GM12878 (cell line): Measurements from ENCODE around the gene CMYA5. TPM values are rescaled to one million over a fixed set of nuclear protein-coding genes. Genes with fewer than 3 reads are reported as not detected.

Experiments used
- ATAC-seq: fragments of 200-7000 bp; cut with Tn5 transposase; 3 replicates; pipeline ENCODE4 v1.9.1; 2020; ENCODE audit warnings: mild to moderate bottlenecking, moderate library complexity
- BruUV-seq: library from RNA; stranded (reverse); fragments of 400-500 nt; replicated peaks from 2 replicates; lab custom pipeline; 2021; lab: Mats Ljungman, UMichigan
- CTCF ChIA-PET: fragments of 300-600 bp; sonication (Branson Sonifier 250); formaldehyde crosslinking; extraction: SDS; loops from one replicate; lab custom pipeline; 2021; ENCODE audit warnings: inconsistent platforms; lab: Yijun Ruan, JAX
- POLR2A ChIA-PET: fragments of 350-600 bp; formaldehyde crosslinking; extraction: SDS; loops from one replicate; lab custom pipeline; 2021; ENCODE audit warnings: inconsistent platforms; lab: Charles Lee
- RAD21 ChIA-PET: fragments of 300-600 bp; sonication (Branson Sonifier 250); formaldehyde crosslinking; loops from one replicate; lab custom pipeline; 2023; ENCODE audit warnings: antibody characterized with exemption; ENCODE audit not compliant: unreplicated experiment; lab: Charles Lee
- SMC1A ChIA-PET: fragments of 300-600 bp; sonication (Branson Sonifier 250); formaldehyde crosslinking; loops from one replicate; lab custom pipeline; 2023; ENCODE audit not compliant: unreplicated experiment, uncharacterized antibody; lab: Charles Lee
- DNase-seq: peaks from one replicate; pipeline ENCODE4 v3.0.0-alpha.2; 2011; ENCODE audit warnings: low read depth, low spot score
- FAIRE-seq: peaks from 3 replicates; lab custom pipeline; 2011; peaks lifted over from hg19 to GRCh38; lab: Jason Lieb, UNC
- H2AFZ ChIP-seq: 2 replicates; pipeline ENCODE4 v1.6.0; 2011; ENCODE audit warnings: low read depth, low read length, control low read depth; ENCODE audit not compliant: control insufficient read depth
- H3K27ac ChIP-seq: 2 replicates; pipeline ENCODE4 v1.5.1; 2011; ENCODE audit warnings: control low read depth; ENCODE audit not compliant: control insufficient read depth, insufficient read depth
- H3K27me3 ChIP-seq, 2 experiments: replicated peaks in 1 of 2; 2 replicates each; pipeline versions ENCODE4 v1.6.0 to v1.6.1; 2011; ENCODE audit warnings: low read length in 1 of 2; ENCODE audit not compliant: control insufficient read depth in 2 of 2, insufficient read depth in 2 of 2
- H3K36me3 ChIP-seq, 2 experiments: 2 replicates each; pipeline ENCODE4 v1.5.1; 2011; ENCODE audit warnings: low read length in 1 of 2; ENCODE audit not compliant: control insufficient read depth in 2 of 2, insufficient read depth in 2 of 2
- H3K4me1 ChIP-seq: 2 replicates; pipeline ENCODE4 v1.6.1; 2011; ENCODE audit warnings: mild to moderate bottlenecking, low read length, moderate library complexity, mixed read lengths; ENCODE audit not compliant: control insufficient read depth, insufficient read depth
- H3K4me2 ChIP-seq: 2 replicates; pipeline ENCODE4 v1.6.0; 2011; ENCODE audit warnings: control low read depth; ENCODE audit not compliant: control insufficient read depth, insufficient read depth
- H3K4me3 ChIP-seq: fragments of 200-600 bp; sonication (generic); 2 replicates; pipeline ENCODE4 v1.5.1; 2016
- H3K79me2 ChIP-seq: 2 replicates; pipeline ENCODE4 v1.6.0; 2011; ENCODE audit warnings: low read length; ENCODE audit not compliant: control insufficient read depth, insufficient read depth
- H3K9ac ChIP-seq: 2 replicates; pipeline ENCODE4 v1.8.0; 2011; ENCODE audit warnings: low read length, control low read depth, mixed read lengths; ENCODE audit not compliant: control insufficient read depth, insufficient read depth
- H3K9me3 ChIP-seq: replicated peaks from 3 replicates; pipeline ENCODE4 v1.5.1; 2011; ENCODE audit warnings: mild to moderate bottlenecking, low read length; ENCODE audit not compliant: control insufficient read depth, insufficient read depth
- H4K20me1 ChIP-seq: 2 replicates; pipeline ENCODE4 v1.6.0; 2011; ENCODE audit not compliant: control insufficient read depth, insufficient read depth
- ATF3 ChIP-seq: IDR thresholded peaks from 2 replicates; pipeline ENCODE4 v1.6.1; 2011; ENCODE audit warnings: low read depth, mild to moderate bottlenecking, low read length, moderate library complexity, borderline replicate concordance; ENCODE audit errors: extremely low read depth
- CBX5 ChIP-seq: sonication (generic); IDR thresholded peaks from 2 replicates; pipeline ENCODE4 v1.6.1; 2016; ENCODE audit warnings: low read depth, moderate library complexity, mild to moderate bottlenecking, inconsistent platforms
- CUX1 ChIP-seq: IDR thresholded peaks from 2 replicates; pipeline ENCODE4 v1.6.1; 2012; ENCODE audit warnings: improper control_type of control experiment, low read depth, low read length; ENCODE audit not compliant: insufficient replicate concordance
- PML ChIP-seq: IDR thresholded peaks from 2 replicates; pipeline ENCODE4 v1.6.1; 2012; ENCODE audit warnings: low read length, inconsistent platforms
- WGBS: methylation state at CpG from one replicate; pipeline ENCODE4 v1.1.6; 2016; ENCODE audit warnings: low lambda C conversion rate; ENCODE audit not compliant: insufficient replicate concordance, insufficient coverage; ENCODE audit errors: missing lambda C conversion rate; 5-methylcytosine and 5-hydroxymethylcytosine counted together
- in situ Hi-C: fragments of 300-500 bp; cut with MboI; formaldehyde crosslinking; loops from 9 replicates; pipeline ENCODE4 v1.14.3; 2018; ENCODE audit warnings: mixed read lengths
- intact Hi-C: fragments of 100-400 bp; cut with micrococcal nuclease; formaldehyde crosslinking; loops from one replicate; pipeline ENCODE4 v1.14.2; 2022; ENCODE audit not compliant: unreplicated experiment
- polyA plus RNA-seq, 11 experiments: library from polyadenylated mRNA; depleted of rRNA in 4 of 11; unstranded in 6 of 11; stranded (reverse) in 5 of 11; fragments of >200 nt; fragmentation: Nextera tagmentation in 4 of 11; fragmentation: Illumina TruSeq in 1 of 11; extraction: Ambion mirVana in 4 of 11; extraction: Trizol in 1 of 11; gene quantifications; 1 replicate in 1 of 11; 2 replicates in 10 of 11; pipeline versions ENCODE4 v1.2.1 to v1.2.3, GENCODE V29; 2011 to 2016; ENCODE audit warnings: inconsistent platforms in 2 of 11, missing spikeins in 2 of 11, low read depth in 1 of 11
- total RNA-seq, 4 experiments: library from RNA; depleted of rRNA in 3 of 4; stranded (reverse); fragments of >200 nt in 3 of 4; fragmentation: Illumina TruSeq in 1 of 4; extraction: Trizol in 1 of 4; gene quantifications; 2 replicates each; pipeline versions ENCODE4 v1.2.1 to v1.2.3, GENCODE V29; 2013 to 2021
- TF ChIP-seq, protein P1 (sequence below): fragments of 450-650 bp; IDR thresholded peaks from 2 replicates; pipeline ENCODE4 v1.6.1; 2017; ENCODE audit warnings: mild to moderate bottlenecking
- TF ChIP-seq, protein P2 (sequence below): fragments of 450-650 bp; formaldehyde crosslinking; IDR thresholded peaks from 2 replicates; pipeline ENCODE4 v1.5.0; 2022; ENCODE audit warnings: mild to moderate bottlenecking, missing genetic modification characterization
- TF ChIP-seq, protein P3 (sequence below): fragments of 450-650 bp; IDR thresholded peaks from 2 replicates; pipeline ENCODE4 v1.6.1; 2016; ENCODE audit warnings: mild to moderate bottlenecking, moderate library complexity, borderline replicate concordance

CMYA5 gene
- total and polyA plus RNA-seq, 10 of the 15 experiments (the other 5 are each of a cell fraction or from before 2014, with no cell fraction given), result 0.01 to 0.34 (median 0.16) TPM; not detected in 1

DNA sequence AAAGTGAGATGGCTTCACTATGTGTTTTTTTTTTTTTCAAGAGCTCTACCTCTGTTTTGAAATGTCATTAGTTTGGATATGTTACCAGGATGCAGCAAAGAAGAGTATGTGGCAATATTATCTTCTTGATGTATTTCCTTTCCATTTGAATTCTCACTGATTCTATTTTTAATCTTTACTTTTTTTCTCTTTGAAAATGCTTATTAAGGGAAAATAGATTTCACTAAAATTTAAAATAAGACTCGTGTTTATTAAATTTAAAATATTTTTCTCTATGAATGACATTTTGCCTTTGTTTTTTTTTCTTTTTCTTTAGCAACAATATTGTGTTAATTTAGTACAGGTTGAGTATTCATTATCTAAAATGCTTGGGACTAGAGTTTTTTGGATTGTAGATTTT, 48.2 kb upstream of the CMYA5 start:
- SMC1A ChIA-PET, result interaction anchor here (1.2 kb wide), 1 partner anchor 77 kb away, joined by 4 read pairs; no protein-coding TSS in a partner anchor
- H4K20me1 ChIP-seq, result no peaks in the 10 kb centered on the region
- TF ChIP-seq CUX1, result no peak
- TF ChIP-seq, protein P1, sequence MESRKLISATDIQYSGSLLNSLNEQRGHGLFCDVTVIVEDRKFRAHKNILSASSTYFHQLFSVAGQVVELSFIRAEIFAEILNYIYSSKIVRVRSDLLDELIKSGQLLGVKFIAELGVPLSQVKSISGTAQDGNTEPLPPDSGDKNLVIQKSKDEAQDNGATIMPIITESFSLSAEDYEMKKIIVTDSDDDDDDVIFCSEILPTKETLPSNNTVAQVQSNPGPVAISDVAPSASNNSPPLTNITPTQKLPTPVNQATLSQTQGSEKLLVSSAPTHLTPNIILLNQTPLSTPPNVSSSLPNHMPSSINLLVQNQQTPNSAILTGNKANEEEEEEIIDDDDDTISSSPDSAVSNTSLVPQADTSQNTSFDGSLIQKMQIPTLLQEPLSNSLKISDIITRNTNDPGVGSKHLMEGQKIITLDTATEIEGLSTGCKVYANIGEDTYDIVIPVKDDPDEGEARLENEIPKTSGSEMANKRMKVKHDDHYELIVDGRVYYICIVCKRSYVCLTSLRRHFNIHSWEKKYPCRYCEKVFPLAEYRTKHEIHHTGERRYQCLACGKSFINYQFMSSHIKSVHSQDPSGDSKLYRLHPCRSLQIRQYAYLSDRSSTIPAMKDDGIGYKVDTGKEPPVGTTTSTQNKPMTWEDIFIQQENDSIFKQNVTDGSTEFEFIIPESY, result no peak
- TF ChIP-seq, protein P2, sequence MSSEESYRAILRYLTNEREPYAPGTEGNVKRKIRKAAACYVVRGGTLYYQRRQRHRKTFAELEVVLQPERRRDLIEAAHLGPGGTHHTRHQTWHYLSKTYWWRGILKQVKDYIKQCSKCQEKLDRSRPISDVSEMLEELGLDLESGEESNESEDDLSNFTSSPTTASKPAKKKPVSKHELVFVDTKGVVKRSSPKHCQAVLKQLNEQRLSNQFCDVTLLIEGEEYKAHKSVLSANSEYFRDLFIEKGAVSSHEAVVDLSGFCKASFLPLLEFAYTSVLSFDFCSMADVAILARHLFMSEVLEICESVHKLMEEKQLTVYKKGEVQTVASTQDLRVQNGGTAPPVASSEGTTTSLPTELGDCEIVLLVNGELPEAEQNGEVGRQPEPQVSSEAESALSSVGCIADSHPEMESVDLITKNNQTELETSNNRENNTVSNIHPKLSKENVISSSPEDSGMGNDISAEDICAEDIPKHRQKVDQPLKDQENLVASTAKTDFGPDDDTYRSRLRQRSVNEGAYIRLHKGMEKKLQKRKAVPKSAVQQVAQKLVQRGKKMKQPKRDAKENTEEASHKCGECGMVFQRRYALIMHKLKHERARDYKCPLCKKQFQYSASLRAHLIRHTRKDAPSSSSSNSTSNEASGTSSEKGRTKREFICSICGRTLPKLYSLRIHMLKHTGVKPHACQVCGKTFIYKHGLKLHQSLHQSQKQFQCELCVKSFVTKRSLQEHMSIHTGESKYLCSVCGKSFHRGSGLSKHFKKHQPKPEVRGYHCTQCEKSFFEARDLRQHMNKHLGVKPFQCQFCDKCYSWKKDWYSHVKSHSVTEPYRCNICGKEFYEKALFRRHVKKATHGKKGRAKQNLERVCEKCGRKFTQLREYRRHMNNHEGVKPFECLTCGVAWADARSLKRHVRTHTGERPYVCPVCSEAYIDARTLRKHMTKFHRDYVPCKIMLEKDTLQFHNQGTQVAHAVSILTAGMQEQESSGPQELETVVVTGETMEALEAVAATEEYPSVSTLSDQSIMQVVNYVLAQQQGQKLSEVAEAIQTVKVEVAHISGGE (CRISPR knock-in tag), result no peak
- no peak for TF ChIP-seq CBX5
- TF ChIP-seq, protein P3, sequence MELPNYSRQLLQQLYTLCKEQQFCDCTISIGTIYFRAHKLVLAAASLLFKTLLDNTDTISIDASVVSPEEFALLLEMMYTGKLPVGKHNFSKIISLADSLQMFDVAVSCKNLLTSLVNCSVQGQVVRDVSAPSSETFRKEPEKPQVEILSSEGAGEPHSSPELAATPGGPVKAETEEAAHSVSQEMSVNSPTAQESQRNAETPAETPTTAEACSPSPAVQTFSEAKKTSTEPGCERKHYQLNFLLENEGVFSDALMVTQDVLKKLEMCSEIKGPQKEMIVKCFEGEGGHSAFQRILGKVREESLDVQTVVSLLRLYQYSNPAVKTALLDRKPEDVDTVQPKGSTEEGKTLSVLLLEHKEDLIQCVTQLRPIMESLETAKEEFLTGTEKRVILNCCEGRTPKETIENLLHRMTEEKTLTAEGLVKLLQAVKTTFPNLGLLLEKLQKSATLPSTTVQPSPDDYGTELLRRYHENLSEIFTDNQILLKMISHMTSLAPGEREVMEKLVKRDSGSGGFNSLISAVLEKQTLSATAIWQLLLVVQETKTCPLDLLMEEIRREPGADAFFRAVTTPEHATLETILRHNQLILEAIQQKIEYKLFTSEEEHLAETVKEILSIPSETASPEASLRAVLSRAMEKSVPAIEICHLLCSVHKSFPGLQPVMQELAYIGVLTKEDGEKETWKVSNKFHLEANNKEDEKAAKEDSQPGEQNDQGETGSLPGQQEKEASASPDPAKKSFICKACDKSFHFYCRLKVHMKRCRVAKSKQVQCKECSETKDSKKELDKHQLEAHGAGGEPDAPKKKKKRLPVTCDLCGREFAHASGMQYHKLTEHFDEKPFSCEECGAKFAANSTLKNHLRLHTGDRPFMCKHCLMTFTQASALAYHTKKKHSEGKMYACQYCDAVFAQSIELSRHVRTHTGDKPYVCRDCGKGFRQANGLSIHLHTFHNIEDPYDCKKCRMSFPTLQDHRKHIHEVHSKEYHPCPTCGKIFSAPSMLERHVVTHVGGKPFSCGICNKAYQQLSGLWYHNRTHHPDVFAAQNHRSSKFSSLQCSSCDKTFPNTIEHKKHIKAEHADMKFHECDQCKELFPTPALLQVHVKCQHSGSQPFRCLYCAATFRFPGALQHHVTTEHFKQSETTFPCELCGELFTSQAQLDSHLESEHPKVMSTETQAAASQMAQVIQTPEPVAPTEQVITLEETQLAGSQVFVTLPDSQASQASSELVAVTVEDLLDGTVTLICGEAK, result no peak
- no peak for TF ChIP-seq ATF3
- TF ChIP-seq PML, result no peak

More for the DNA sequence above, 48.2 kb upstream of the CMYA5 start:
- ATAC-seq (no peak), FAIRE-seq (no peak), DNase-seq (no peak)
- no TSS peak for BruUV-seq
- ChIA-PET RAD21 (no interaction called here), CTCF (no interaction called here), POLR2A (interaction anchor here (0.6 kb wide), 1 partner anchor 974 kb away, joined by 3 read pairs; no protein-coding TSS in a partner anchor)
- intact Hi-C loops (no loop called here), in situ Hi-C loops (no loop called here)
- Histone ChIP-seq H3K36me3 (peaks cover 2 to 26% of the 10 kb centered on the region in 2 experiments; a peak in 3 of 4 replicates), H2AFZ (no peak overlapping the region), H3K4me2 (no peak overlapping the region), H3K4me1 (no peaks in the 10 kb centered on the region), H3K27me3 (no peaks in the 10 kb centered on the region), H3K27ac (no peak overlapping the region), H3K4me3 (no peak overlapping the region), H3K9me3 (no peaks in the 10 kb centered on the region), H3K9ac (no peak overlapping the region), H3K79me2 (no peaks in the 10 kb centered on the region; the same call in 1 of the 2 replicates)
- WGBS, result 100% methylated on average over 1 of the region's 1 CpG
